Thymus (tissue), 11 donors: Measurements from ENCODE around the gene BMPER. TPM values are rescaled to one million over a fixed set of nuclear protein-coding genes. Genes with fewer than 3 reads are reported as not detected.

Experiments
- DNase-seq, 9 donors: peaks; one replicate each; pipeline ENCODE4 v3.0.0-alpha.2; 2013; ENCODE audit warnings: low spot score in 9 of 9, low read depth in 6 of 9, missing footprints in 1 of 9
- H3K27ac ChIP-seq, 2 donors: one replicate each; pipeline ENCODE4 v1.5.1; 2013; ENCODE audit warnings: control low read depth in 1 of 2, low read depth in 1 of 2, low read length in 1 of 2, mild to moderate bottlenecking in 1 of 2, moderate library complexity in 1 of 2
- H3K27me3 ChIP-seq, 2 donors: one replicate each; pipeline ENCODE4 v1.5.1; 2013; ENCODE audit warnings: low read length in 1 of 2; ENCODE audit not compliant: control insufficient read depth in 2 of 2, insufficient read depth in 1 of 2
- H3K36me3 ChIP-seq, 2 donors: one replicate each; pipeline ENCODE4 v1.5.1; 2013; ENCODE audit warnings: low read length in 1 of 2, mild to moderate bottlenecking in 1 of 2, moderate library complexity in 1 of 2; ENCODE audit not compliant: control insufficient read depth in 2 of 2, insufficient read depth in 2 of 2
- H3K4me1 ChIP-seq, 2 donors: one replicate each; pipeline ENCODE4 v1.5.1; 2013; ENCODE audit warnings: low read length in 2 of 2; ENCODE audit not compliant: control insufficient read depth in 2 of 2, insufficient read depth in 2 of 2
- H3K4me3 ChIP-seq, 2 donors: one replicate each; pipeline ENCODE4 v1.5.1; 2013; ENCODE audit warnings: low read length in 2 of 2, control low read depth in 1 of 2, mild to moderate bottlenecking in 1 of 2
- H3K9me3 ChIP-seq, 2 donors: one replicate each; pipeline ENCODE4 v1.5.1; 2013; ENCODE audit warnings: low read length in 1 of 2, mild to moderate bottlenecking in 1 of 2; ENCODE audit not compliant: control insufficient read depth in 2 of 2, insufficient read depth in 1 of 2
- WGBS: extraction: QIAGEN DNeasy Blood & Tissue Kit; methylation state at CpG from one replicate; pipeline ENCODE4 v1.1.7; 2013; 5-methylcytosine and 5-hydroxymethylcytosine counted together
- polyA plus RNA-seq: library from polyadenylated mRNA; stranded (reverse); fragments of 200-250 nt; gene quantifications from one replicate; pipeline ENCODE4 v1.2.3, GENCODE V29; 2013
- total RNA-seq: library from RNA; stranded (reverse); fragments of 120-200 nt; gene quantifications from one replicate; pipeline ENCODE4 v1.2.4, GENCODE V29; 2013
- donor health status: healthy.

Gene BMPER
- total and polyA plus RNA-seq, 2 donors, result 1.0 to 4.5 TPM

GRCh38 chr7:34019301-34019790, 114.0 kb downstream of the BMPER start:
- no peaks in the 10 kb centered on the region for H3K9me3 ChIP-seq
- 90% methylated on average over 7 of the region's 7 CpGs for WGBS
- no peaks in the 10 kb centered on the region for H3K4me1 ChIP-seq
- no peak for DNase-seq
- no peak overlapping the region for H3K4me3 ChIP-seq
- H3K27ac ChIP-seq, result no peak overlapping the region
- H3K36me3 ChIP-seq, result no peaks in the 10 kb centered on the region
- H3K27me3 ChIP-seq, result no peaks in the 10 kb centered on the region

- H3K4me3 ChIP-seq, result no peak overlapping the region
- no peaks in the 10 kb centered on the region for H3K9me3 ChIP-seq
- no peaks in the 10 kb centered on the region for H3K27me3 ChIP-seq
- H3K36me3 ChIP-seq, result no peaks in the 10 kb centered on the region
- no peak overlapping the region for H3K27ac ChIP-seq
- H3K4me1 ChIP-seq, result no peaks in the 10 kb centered on the region
- 93% methylated on average over 5 of the region's 5 CpGs for WGBS
- no peak for DNase-seq
These were observed 117.3 kb downstream of the BMPER start for GRCh38 chr7:34022626-34023025.

DNA sequence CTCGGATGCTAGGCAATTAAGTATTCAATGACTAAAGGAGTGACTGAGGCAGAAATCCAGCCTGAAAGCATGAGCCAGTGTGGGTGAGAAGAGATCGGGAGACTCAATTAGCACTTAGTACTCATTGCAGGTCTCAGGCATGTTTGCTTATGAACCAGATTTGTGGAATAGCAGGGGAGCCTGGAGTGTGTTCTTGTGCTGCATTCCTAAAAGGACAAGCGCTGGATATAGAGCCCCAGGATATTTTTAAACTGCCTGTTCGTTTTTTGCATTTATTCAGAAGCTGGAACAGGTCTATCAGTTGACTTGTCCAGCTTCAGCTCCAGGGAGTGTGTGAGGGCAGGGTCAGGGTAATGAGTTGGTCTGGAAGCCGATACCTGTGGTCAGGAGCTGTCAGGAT, 120.3 kb downstream of the BMPER start:
- Histone ChIP-seq H3K36me3 (no peaks in the 10 kb centered on the region), H3K4me1 (no peaks in the 10 kb centered on the region), H3K27me3 (no peaks in the 10 kb centered on the region), H3K4me3 (no peak overlapping the region), H3K27ac (no peak overlapping the region), H3K9me3 (no peaks in the 10 kb centered on the region)
- DNase-seq, result no peak
- 82% methylated on average over 5 of the region's 5 CpGs for WGBS

- Histone ChIP-seq H3K36me3 (no peaks in the 10 kb centered on the region), H3K9me3 (no peaks in the 10 kb centered on the region), H3K27ac (no peak overlapping the region), H3K27me3 (no peaks in the 10 kb centered on the region), H3K4me1 (no peaks in the 10 kb centered on the region), H3K4me3 (no peak overlapping the region)
- WGBS, result 75% methylated on average over 4 of the region's 4 CpGs
- DNase-seq, result no peak
These were observed 121.3 kb downstream of the BMPER start for GRCh38 chr7:34026481-34027190.

DNA sequence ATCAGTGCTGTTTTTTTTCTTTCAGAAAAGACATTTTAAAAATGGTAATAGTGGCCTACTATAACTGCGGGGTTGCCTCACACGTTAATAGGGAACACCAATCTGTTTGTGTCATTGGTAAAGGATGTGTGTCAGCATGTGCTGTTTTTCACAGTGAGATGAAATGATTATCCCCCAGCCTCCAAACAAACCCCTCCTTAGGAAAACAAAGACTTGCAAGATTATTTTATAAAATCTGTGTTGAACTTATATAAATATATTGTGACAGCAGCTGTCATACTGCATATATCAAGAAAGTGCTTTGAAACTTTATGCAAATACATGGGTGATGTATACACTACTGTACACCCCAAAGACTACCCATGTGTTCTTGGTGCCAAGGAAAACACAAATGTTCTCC, 125.8 kb downstream of the BMPER start:
- no peaks in the 10 kb centered on the region for H3K9me3 ChIP-seq
- no peaks in the 10 kb centered on the region for H3K27me3 ChIP-seq
- H3K4me3 ChIP-seq, result no peak overlapping the region
- WGBS, result 96% methylated on average over 2 of the region's 2 CpGs
- H3K36me3 ChIP-seq, result no peaks in the 10 kb centered on the region
- no peak overlapping the region for H3K27ac ChIP-seq
- H3K4me1 ChIP-seq, result no peaks in the 10 kb centered on the region
- DNase-seq, result no peak

DNA sequence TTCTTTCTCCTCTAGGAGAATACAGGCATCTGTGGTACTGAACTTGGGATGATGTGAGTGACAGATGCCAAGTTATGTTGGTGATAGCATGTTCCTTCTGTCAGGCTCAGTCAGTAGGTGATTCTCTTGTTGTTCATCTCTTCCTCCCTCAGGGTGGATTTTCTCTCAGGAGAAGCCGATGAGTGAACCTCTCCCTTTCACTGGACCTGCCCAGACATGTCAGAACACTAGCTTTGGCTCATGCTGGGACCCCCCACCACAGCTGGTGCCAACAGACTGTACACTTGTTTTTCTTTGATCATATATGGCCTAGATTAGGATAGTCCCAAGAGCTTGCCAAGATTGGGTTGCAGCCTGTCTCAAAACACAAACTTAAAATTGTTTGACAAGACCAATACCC, 129.4 kb downstream of the BMPER start:
- peaks cover 0 to 3% of the 10 kb centered on the region in 2 donors for H3K4me1 ChIP-seq
- peak in 1 of 9 donors; percentile 10 for DNase-seq
- H3K27ac ChIP-seq, result no peak overlapping the region
- H3K9me3 ChIP-seq, result no peaks in the 10 kb centered on the region
- 74% methylated on average over 1 of the region's 1 CpG for WGBS
- no peak overlapping the region for H3K4me3 ChIP-seq
- H3K36me3 ChIP-seq, result no peaks in the 10 kb centered on the region
- no peaks in the 10 kb centered on the region for H3K27me3 ChIP-seq

GRCh38 chr7:34036051-34036920, 130.9 kb downstream of the BMPER start:
- no peaks in the 10 kb centered on the region for H3K36me3 ChIP-seq
- H3K27me3 ChIP-seq, result no peaks in the 10 kb centered on the region
- WGBS, result 64% methylated on average over 8 of the region's 8 CpGs
- DNase-seq, result no peak
- H3K9me3 ChIP-seq, result no peaks in the 10 kb centered on the region
- no peak overlapping the region for H3K4me3 ChIP-seq
- peaks cover 0 to 3% of the 10 kb centered on the region in 2 donors for H3K4me1 ChIP-seq
- H3K27ac ChIP-seq, result no peak overlapping the region

DNA sequence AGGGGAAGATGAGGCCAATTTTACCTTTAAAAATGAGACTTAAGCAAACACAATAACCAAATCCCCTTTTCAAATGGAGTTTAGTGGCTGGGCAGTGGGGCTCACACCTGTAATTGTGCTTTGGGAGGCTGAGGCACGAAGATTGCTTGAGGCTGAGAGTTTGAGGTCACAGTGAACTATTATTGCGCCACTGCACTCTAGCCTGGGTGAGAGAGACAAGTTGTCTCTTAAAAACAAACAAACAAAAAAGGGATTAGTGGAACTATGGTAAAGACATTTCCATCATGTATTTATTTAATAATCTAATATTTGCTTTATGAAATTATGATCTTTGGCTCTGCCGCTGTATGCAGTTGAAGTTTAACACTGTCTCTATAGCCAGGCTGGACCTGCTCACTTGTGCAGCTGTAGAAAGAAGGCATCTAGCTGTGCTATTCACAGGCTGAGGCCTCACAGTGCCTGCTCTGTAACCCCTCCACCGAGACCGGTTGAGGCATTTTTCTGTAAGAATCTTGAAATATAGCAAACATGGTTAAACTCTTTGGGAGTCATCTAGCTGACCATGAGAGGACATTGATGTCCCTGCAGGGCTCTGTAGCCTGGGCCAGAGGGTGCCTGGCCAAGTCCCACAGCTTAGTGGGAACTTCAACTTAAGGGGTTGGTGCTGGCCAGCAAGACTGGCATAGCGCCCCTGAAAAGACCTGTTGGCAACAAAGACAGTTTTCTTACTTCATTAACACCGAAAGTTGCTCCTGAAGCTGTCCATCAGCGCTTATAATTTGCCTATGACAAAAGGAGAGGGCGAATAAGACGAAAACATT, 131.8 kb downstream of the BMPER start:
- Histone ChIP-seq H3K4me1 (peaks cover 0 to 3% of the 10 kb centered on the region in 2 donors), H3K36me3 (no peaks in the 10 kb centered on the region), H3K27ac (no peak overlapping the region), H3K9me3 (no peaks in the 10 kb centered on the region), H3K27me3 (no peaks in the 10 kb centered on the region), H3K4me3 (no peak overlapping the region)
- 84% methylated on average over 10 of the region's 10 CpGs for WGBS
- DNase-seq, result no peak
